CD4-positive, alpha-beta T cell treated with Interleukin-4 for 4 hours (primary cell): ENCODE results near the gene ANXA6.

Source experiments
- DNase-seq: peaks from one replicate; pipeline ENCODE4 v3.0.0-alpha.2; 2020

Gene ANXA6

DNA sequence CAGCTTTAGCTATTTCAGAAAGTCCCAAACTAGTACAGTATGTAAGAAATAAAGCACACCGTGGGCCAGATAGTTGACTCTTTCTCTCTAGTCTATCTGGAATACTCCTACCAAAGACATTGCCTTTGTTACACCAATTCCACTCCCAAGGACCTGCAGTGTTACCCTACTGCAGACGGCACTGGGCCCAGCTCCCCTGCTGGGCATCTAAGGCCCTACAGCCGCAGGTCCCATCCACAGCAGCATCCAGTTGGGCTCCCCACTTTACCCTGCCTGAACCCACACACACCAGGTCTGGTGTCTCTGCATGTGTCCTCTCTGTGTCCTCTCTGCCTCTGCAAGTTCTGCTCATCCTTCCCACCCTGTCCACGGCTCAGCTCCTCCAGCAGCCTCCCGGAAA lies 99.3 kb downstream of the ANXA6 start:
- no peak for DNase-seq

DNA sequence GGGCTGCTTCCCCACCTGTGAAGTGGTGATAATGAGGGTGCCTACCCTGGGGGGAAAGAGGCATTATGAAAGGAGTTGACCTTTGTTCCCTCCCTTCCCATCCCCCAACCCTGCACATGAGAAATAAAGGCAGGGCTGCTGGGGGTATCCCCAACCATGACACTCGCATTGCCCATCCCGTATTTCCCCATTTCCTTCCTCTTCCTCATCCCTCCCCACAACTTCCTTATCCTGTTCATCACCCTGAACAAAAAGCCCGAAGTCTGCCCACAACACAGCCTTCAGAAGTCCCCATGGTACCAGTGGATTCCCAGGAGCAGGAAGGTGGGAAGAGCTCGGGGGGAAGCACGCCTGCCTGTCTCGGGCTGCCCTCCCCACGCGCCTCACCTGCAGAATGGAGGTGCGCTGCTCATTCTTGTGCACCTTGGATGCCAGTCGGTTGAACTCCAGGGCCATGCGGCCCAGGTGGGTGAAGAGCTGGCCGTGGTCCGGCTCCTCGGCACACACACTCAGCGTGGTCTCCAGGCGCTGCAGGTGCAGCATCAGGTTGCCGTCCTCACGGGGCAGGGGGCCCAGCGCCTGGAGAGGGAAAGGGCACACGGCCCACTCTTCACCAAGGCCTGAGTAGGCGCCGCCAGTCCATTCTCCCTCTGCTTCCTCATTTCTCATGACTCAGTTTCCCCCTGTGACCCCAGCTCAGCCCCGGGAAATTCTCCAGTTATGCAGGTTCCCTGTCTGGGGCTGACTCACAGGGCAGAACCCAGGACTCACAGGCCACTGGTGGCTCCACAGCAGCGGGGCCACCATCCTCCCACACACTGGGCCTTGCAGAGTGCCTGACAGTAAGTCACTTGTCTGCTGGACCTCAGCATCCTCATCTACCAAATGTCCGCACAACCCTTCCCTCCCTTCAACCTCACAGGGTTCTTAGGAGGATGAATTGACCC lies 100.9 kb downstream of the ANXA6 start:
- no peak for DNase-seq

DNA sequence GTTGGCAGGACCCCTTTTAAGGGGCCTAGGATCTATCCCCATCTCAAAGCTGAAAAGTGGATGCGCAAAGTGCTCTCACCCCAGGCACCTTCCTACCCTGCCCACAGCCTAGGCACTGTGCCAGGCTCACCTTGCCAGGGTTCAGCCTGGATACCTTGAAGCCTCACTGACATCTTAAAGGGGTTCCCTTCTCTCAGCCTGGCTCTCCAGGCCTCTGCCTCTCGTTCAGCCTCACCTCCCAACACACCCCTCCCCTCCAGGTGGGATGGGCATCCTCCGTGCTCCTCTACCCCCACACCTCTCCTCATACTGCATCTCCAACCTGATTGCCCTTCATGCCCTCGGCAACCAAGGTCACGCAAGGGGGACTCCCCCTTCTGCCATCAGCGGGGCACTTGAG lies 102.2 kb downstream of the ANXA6 start:
- no peak for DNase-seq

DNA sequence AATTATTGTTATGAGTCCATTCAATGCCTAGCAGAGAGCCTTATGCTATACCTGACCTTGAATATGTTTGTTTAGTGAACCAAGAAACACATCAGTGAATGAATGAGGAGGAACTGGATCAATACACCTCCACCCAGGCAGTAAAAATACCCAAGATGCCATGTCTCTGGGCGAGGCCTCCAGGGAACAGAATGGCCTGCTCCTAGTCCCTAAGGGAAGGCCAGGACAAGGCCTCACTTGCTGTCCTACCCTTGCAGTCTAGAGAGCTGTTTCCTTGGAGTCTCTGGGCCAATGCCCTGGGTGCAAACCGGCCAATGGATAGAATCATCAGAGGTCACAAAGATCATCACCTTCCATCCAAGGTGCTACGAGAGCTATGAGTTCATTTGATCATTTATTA lies 102.9 kb downstream of the ANXA6 start:
- DNase-seq, result no peak

DNA sequence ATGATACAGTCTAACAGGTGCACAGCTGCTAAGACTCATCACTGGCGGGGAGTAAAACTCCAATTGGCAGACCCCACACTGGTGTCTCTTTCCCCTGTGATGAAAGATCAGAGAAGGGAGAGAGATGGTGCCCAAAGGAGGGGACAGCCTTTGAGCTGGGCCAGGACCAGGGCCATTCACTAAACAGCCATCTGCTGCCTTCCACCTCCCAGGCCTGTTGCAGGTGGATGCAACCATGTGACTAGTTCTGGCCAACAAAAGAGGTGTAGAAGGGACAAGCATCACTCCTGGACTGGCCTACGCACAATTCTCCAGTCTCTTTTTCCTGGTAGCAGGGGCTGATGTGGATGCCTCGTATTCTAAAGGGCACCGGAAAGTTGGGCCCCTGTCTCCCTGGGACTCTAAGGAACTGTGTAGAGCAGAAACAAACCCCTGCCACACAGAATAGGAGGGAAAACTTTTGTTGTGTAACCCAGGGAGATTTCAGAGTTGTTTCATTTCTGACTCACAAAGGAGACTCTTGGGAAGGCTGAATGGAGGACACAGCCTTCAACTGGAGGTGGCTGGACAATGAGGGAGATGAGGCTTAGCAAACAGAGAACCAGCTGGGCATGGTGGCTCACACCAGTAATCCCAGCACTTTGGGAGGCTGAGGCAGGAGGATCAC lies 103.7 kb downstream of the ANXA6 start:
- no peak for DNase-seq

- DNase-seq, result no peak
Measured at GRCh38 chr5:151052836-151053235, 104.7 kb downstream of the ANXA6 start.

- DNase-seq, result no peak
Measured at GRCh38 chr5:151051931-151052608, 105.5 kb downstream of the ANXA6 start.

DNA sequence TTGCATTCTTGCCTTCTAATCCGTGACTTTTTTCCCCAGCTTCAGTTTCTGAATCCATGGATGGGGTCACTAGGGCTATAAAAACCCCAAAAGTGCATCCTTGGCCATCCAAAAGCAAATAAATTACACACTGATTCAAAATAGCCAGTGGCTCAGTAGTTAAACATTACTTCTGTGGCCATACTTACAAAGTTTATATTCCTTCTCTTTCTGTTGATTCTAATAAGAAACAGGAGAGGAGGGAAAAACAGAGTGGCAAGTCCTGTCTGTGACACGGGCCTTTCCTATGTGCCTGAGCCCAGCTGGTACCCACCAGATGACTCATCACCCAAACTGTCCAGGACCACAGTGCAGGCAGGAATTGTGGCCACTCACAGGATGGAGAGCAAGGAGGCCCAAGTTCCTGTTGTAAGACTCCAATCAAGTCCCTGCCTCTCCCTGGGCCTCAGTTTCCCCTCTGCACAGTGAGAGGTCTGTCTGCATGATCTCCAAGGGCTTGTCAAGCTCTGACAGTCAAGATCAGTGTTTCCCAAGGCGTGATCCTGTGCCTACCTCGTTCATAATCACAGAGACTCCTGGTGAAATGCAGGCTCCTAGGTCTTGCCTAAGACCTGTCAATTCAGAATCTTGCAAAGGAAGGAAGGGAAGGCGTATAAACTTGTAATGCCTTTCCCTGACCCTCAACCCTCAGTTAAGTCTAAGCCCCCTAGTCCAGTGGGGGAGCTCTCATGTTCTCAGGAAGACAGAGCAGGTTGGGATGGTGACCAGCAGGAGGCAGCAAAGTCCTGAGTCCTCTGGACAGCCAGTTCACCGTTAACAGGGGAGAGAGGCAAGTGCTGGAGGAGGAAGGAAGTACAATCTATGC lies 106.3 kb downstream of the ANXA6 start:
- peak; percentile 60 for DNase-seq
